Endothelial cell (in vitro differentiated cells): ENCODE measurements around the gene RBMS3. TPM values are rescaled to one million over a fixed set of nuclear protein-coding genes. Genes with fewer than 3 reads are reported as not detected.

ENCODE experiments used
- DNase-seq: peaks from one replicate; pipeline ENCODE4 v3.0.0; 2021; ENCODE audit warnings: low spot score
- H3K27ac Mint-ChIP-seq: one replicate; pipeline ENCODE4 v1.8.0; 2021; ENCODE audit warnings: mixed read lengths, inconsistent platforms; ENCODE audit not compliant: unreplicated experiment
- H3K27me3 Mint-ChIP-seq: one replicate; pipeline ENCODE4 v1.8.0; 2021; ENCODE audit warnings: mild to moderate bottlenecking, moderate library complexity, mixed read lengths, inconsistent platforms; ENCODE audit not compliant: unreplicated experiment
- H3K36me3 Mint-ChIP-seq: one replicate; pipeline ENCODE4 v1.8.0; 2021; ENCODE audit warnings: mild to moderate bottlenecking, low read depth, mixed read lengths, inconsistent platforms; ENCODE audit not compliant: unreplicated experiment
- H3K4me1 Mint-ChIP-seq: one replicate; pipeline ENCODE4 v1.8.0; 2021; ENCODE audit warnings: mild to moderate bottlenecking, mixed read lengths, inconsistent platforms; ENCODE audit not compliant: unreplicated experiment
- H3K4me3 Mint-ChIP-seq: one replicate; pipeline ENCODE4 v1.8.0; 2021; ENCODE audit warnings: mild to moderate bottlenecking, mixed read lengths, inconsistent platforms; ENCODE audit not compliant: unreplicated experiment
- H3K9me3 Mint-ChIP-seq: one replicate; pipeline ENCODE4 v1.8.0; 2021; ENCODE audit warnings: mixed read lengths, inconsistent platforms; ENCODE audit not compliant: unreplicated experiment
- CTCF ChIP-seq: fragments of 200-600 bp; sonication (generic); IDR thresholded peaks from one replicate; pipeline ENCODE4 v1.5.0; 2021; ENCODE audit warnings: antibody characterized with exemption; ENCODE audit not compliant: unreplicated experiment
- total RNA-seq: library from RNA; stranded (reverse); fragmentation: NEBNext Ultra II Directional; extraction: Animal tissue kit (Norgen Biotek cat#: 25700); gene quantifications from one replicate; pipeline ENCODE4 v1.2.1, GENCODE V29; 2021; ENCODE audit not compliant: unreplicated experiment

The RBMS3 gene
- total RNA-seq, 1 donor from 2014 or later: 30.9 TPM

- Mint-ChIP-seq H3K9me3 (no peaks in the 10 kb centered on the region), H3K4me3 (no peak overlapping the region), H3K27me3 (no peaks in the 10 kb centered on the region), H3K27ac (no peak overlapping the region), H3K4me1 (no peaks in the 10 kb centered on the region), H3K36me3 (no peaks in the 10 kb centered on the region)
- no peak for DNase-seq
- TF ChIP-seq CTCF: no peak
Measured at GRCh38 chr3:29581311-29581710, 300.4 kb downstream of the RBMS3 start.

- Mint-ChIP-seq H3K4me1 (no peaks in the 10 kb centered on the region), H3K27ac (no peak overlapping the region), H3K36me3 (no peaks in the 10 kb centered on the region), H3K9me3 (no peaks in the 10 kb centered on the region), H3K27me3 (no peaks in the 10 kb centered on the region), H3K4me3 (no peak overlapping the region)
- no peak for DNase-seq
- TF ChIP-seq CTCF: no peak
Measured at GRCh38 chr3:29582273-29582672, 301.4 kb downstream of the RBMS3 start.

- Mint-ChIP-seq H3K9me3 (no peaks in the 10 kb centered on the region), H3K4me3 (no peak overlapping the region), H3K27me3 (no peaks in the 10 kb centered on the region), H3K36me3 (no peaks in the 10 kb centered on the region), H3K4me1 (no peaks in the 10 kb centered on the region), H3K27ac (no peak overlapping the region)
- no peak for DNase-seq
- no peak for TF ChIP-seq CTCF
Measured at GRCh38 chr3:29583861-29584260, 303.0 kb downstream of the RBMS3 start.

- no peak for DNase-seq
- no peak for TF ChIP-seq CTCF
- H3K9me3 Mint-ChIP-seq: no peaks in the 10 kb centered on the region
- no peaks in the 10 kb centered on the region for H3K27me3 Mint-ChIP-seq
- no peaks in the 10 kb centered on the region for H3K36me3 Mint-ChIP-seq
- no peaks in the 10 kb centered on the region for H3K4me1 Mint-ChIP-seq
- no peak overlapping the region for H3K27ac Mint-ChIP-seq
- H3K4me3 Mint-ChIP-seq: no peak overlapping the region
Measured at GRCh38 chr3:29585368-29585767, 304.5 kb downstream of the RBMS3 start.

GRCh38 chr3:29587340-29587739 lies 306.5 kb downstream of the RBMS3 start:
- H3K27me3 Mint-ChIP-seq: no peaks in the 10 kb centered on the region
- DNase-seq: no peak
- H3K9me3 Mint-ChIP-seq: no peaks in the 10 kb centered on the region
- no peaks in the 10 kb centered on the region for H3K36me3 Mint-ChIP-seq
- no peak overlapping the region for H3K27ac Mint-ChIP-seq
- H3K4me1 Mint-ChIP-seq: no peaks in the 10 kb centered on the region
- no peak overlapping the region for H3K4me3 Mint-ChIP-seq
- TF ChIP-seq CTCF: no peak
